WTC11 (cell line): ENCODE data around the gene WSB2. TPM values are rescaled to one million over a fixed set of nuclear protein-coding genes. Genes with fewer than 3 reads are reported as not detected.
A peak's percentile ranks its signal among the peaks of the same experiment; 100 is the strongest.
"Not testable (repeated sequence)": the region's sequence is repeated elsewhere in the genome, so short reads cannot be mapped to it uniquely, and the experiment has no call there.

Experiments used
- ATAC-seq: fragments of 200-7000 bp; cut with Tn5 transposase; 2 replicates; pipeline ENCODE4 v1.10.0; 2021; ENCODE audit warnings: mild to moderate bottlenecking, moderate library complexity
- CTCF ChIA-PET: fragments of 300-600 bp; sonication (Branson Sonifier 250); formaldehyde crosslinking; loops from one replicate; lab custom pipeline; 2021; ENCODE audit warnings: antibody characterized with exemption; lab: Charles Lee
- POLR2A ChIA-PET: fragments of 350-600 bp; sonication (Branson Sonifier 250); formaldehyde crosslinking; loops from one replicate; lab custom pipeline; 2021; ENCODE audit warnings: antibody characterized with exemption; lab: Charles Lee
- DNase-seq: peaks from one replicate; pipeline ENCODE4 v3.0.0; 2021; ENCODE audit warnings: low spot score
- H3K27ac Mint-ChIP-seq: 2 replicates; pipeline ENCODE4 v1.8.0; 2021; ENCODE audit warnings: mixed read lengths
- H3K27me3 Mint-ChIP-seq: 2 replicates; pipeline ENCODE4 v1.8.0; 2021; ENCODE audit warnings: low read depth, mild to moderate bottlenecking, moderate library complexity, mixed read lengths
- H3K36me3 Mint-ChIP-seq: 2 replicates; pipeline ENCODE4 v1.8.0; 2021; ENCODE audit warnings: mixed read lengths
- H3K4me1 Mint-ChIP-seq: 2 replicates; pipeline ENCODE4 v1.8.0; 2022; ENCODE audit warnings: mixed read lengths
- H3K4me3 Mint-ChIP-seq: 2 replicates; pipeline ENCODE4 v1.8.0; 2021; ENCODE audit warnings: mild to moderate bottlenecking, moderate library complexity, mixed read lengths
- H3K9me3 Mint-ChIP-seq: 2 replicates; pipeline ENCODE4 v1.8.0; 2021; ENCODE audit warnings: mixed read lengths
- EMX1 ChIP-seq: fragments of 250-450 bp; sonication (Bioruptor Pico); IDR thresholded peaks from 2 replicates; pipeline ENCODE4 v1.8.0; 2021; ENCODE audit warnings: mild to moderate bottlenecking
- ESRRA ChIP-seq: sonication (generic); formaldehyde crosslinking; IDR thresholded peaks from 2 replicates; pipeline ENCODE4 v1.8.1; 2022; ENCODE audit warnings: mild to moderate bottlenecking, missing genetic modification reagents, borderline replicate concordance
- HMGA2 ChIP-seq: fragments of 250-450 bp; sonication (Bioruptor Pico); IDR thresholded peaks from 2 replicates; pipeline ENCODE4 v1.4.0; 2021; ENCODE audit warnings: mild to moderate bottlenecking, moderate library complexity
- JAZF1 ChIP-seq: fragments of 250-450 bp; sonication (Bioruptor Pico); IDR thresholded peaks from 2 replicates; pipeline ENCODE4 v1.9.0; 2021; ENCODE audit warnings: moderate library complexity, mild to moderate bottlenecking, inconsistent platforms
- JUN ChIP-seq: sonication (generic); formaldehyde crosslinking; IDR thresholded peaks from 2 replicates; pipeline ENCODE4 v1.8.0; 2023; ENCODE audit warnings: mild to moderate bottlenecking, missing genetic modification reagents
- MLX ChIP-seq: sonication (generic); formaldehyde crosslinking; IDR thresholded peaks from 2 replicates; pipeline ENCODE4 v1.8.1; 2023; ENCODE audit warnings: mild to moderate bottlenecking, missing genetic modification reagents, moderate library complexity
- NR2C2 ChIP-seq: sonication (generic); formaldehyde crosslinking; IDR thresholded peaks from 2 replicates; pipeline ENCODE4 v1.8.0; 2022; ENCODE audit warnings: mild to moderate bottlenecking, missing genetic modification reagents
- NR3C1 ChIP-seq: sonication (generic); formaldehyde crosslinking; conservative IDR thresholded peaks from 2 replicates; pipeline ENCODE4 v1.8.1; 2023; ENCODE audit warnings: low read depth, mild to moderate bottlenecking, missing genetic modification reagents
- RELA ChIP-seq: sonication (generic); formaldehyde crosslinking; IDR thresholded peaks from 2 replicates; pipeline ENCODE4 v1.8.1; 2022; ENCODE audit warnings: missing genetic modification reagents, mild to moderate bottlenecking, borderline replicate concordance
- TCF7 ChIP-seq: sonication (generic); formaldehyde crosslinking; IDR thresholded peaks from 2 replicates; pipeline ENCODE4 v1.8.0; 2022; ENCODE audit warnings: mild to moderate bottlenecking, low read depth, missing genetic modification reagents, moderate library complexity
- TEAD1 ChIP-seq: sonication (generic); formaldehyde crosslinking; IDR thresholded peaks from 2 replicates; pipeline ENCODE4 v1.8.0; 2022; ENCODE audit warnings: mild to moderate bottlenecking, missing genetic modification reagents
- USF1 ChIP-seq: sonication (generic); formaldehyde crosslinking; IDR thresholded peaks from 2 replicates; pipeline ENCODE4 v1.8.0; 2022; ENCODE audit warnings: mild to moderate bottlenecking, missing genetic modification reagents
- ZNF121 ChIP-seq: sonication (generic); formaldehyde crosslinking; IDR thresholded peaks from 2 replicates; pipeline ENCODE4 v1.8.0; 2023; ENCODE audit warnings: missing genetic modification reagents
- ZNF263 ChIP-seq: sonication (generic); formaldehyde crosslinking; IDR thresholded peaks from 2 replicates; pipeline ENCODE4 v1.8.1; 2022; ENCODE audit warnings: low read depth, mild to moderate bottlenecking, moderate library complexity, missing genetic modification reagents
- ZNF317 ChIP-seq: sonication (generic); formaldehyde crosslinking; IDR thresholded peaks from 2 replicates; pipeline ENCODE4 v1.8.1; 2023; ENCODE audit warnings: low read depth, mild to moderate bottlenecking, moderate library complexity, missing genetic modification reagents, borderline replicate concordance
- total RNA-seq: library from RNA; stranded (reverse); gene quantifications from 3 replicates; pipeline ENCODE4 v1.2.3, GENCODE V29; 2021
- TF ChIP-seq, protein P1 (sequence below): fragments of 200-600 bp; IDR thresholded peaks from 2 replicates; pipeline ENCODE4 v1.8.0; 2022; ENCODE audit warnings: antibody characterized with exemption
- TF ChIP-seq, protein P2 (sequence below): fragments of 250-450 bp; sonication (Bioruptor Pico); IDR thresholded peaks from 2 replicates; pipeline ENCODE4 v1.9.0; 2021; ENCODE audit warnings: mild to moderate bottlenecking

The WSB2 gene
- total RNA-seq, 1 experiment from 2014 or later = 74.2 TPM

GRCh38 chr12:118023301-118023860 is 37.6 kb downstream of the WSB2 start:
- Mint-ChIP-seq H3K9me3 (no peaks in the 10 kb centered on the region), H3K4me1 (peaks cover 6% of the 10 kb centered on the region), H3K4me3 (no peak overlapping the region)
- no peak for ATAC-seq
- POLR2A ChIA-PET = no interaction called here
- TF ChIP-seq MLX (CRISPR knock-in tag) (no peak), JUN (no peak), HMGA2 (CRISPR knock-in tag) (no peak)
- TF ChIP-seq, all 79 proteins: peak for 0
- Mint-ChIP-seq H3K27ac (no peak overlapping the region), H3K36me3 (peaks cover 81% of the 10 kb centered on the region), H3K27me3 (no peaks in the 10 kb centered on the region)
- no peak for DNase-seq
- CTCF ChIA-PET = no interaction called here

DNA sequence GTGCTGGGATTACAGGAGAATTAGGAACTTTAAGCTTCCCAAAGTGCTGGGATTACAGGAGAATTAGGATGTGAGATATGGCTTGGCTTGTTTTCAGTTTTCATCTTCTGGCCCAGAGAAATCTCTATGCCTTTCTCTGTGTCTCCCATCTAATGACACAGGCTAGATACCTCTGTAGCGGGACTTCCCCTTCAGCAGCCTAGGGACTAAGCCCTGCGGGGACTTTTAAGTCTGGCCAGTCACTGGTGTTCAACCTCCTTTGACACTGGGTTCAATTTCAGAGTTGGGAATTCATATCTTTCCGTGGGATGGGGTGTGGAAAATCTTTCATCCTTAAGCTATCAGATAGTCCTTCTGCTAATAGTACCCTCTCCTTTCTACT is 38.3 kb downstream of the WSB2 start:
- POLR2A ChIA-PET = interaction anchor here (1.0 kb wide), 1 partner anchor 10 kb away, joined by 3 read pairs; no protein-coding TSS in a partner anchor
- H3K9me3 Mint-ChIP-seq = no peaks in the 10 kb centered on the region
- no peak overlapping the region for H3K4me3 Mint-ChIP-seq
- CTCF ChIA-PET = no interaction called here
- peaks cover 81% of the 10 kb centered on the region for H3K36me3 Mint-ChIP-seq
- H3K27ac Mint-ChIP-seq = peak overlapping the region; percentile 74; the same call in 1 of the 2 replicates
- no peak for ATAC-seq
- TF ChIP-seq ZNF317 (CRISPR knock-in tag) (no peak), ESRRA (CRISPR knock-in tag) (no peak), USF1 (CRISPR knock-in tag) (no peak), ZNF263 (CRISPR knock-in tag) (no peak), NR3C1 (CRISPR knock-in tag) (no peak), TCF7 (CRISPR knock-in tag) (no peak), ZNF121 (no peak), NR2C2 (CRISPR knock-in tag) (no peak), EMX1 (CRISPR knock-in tag) (no peak), TEAD1 (CRISPR knock-in tag) (no peak), JAZF1 (CRISPR knock-in tag) (no peak), HMGA2 (CRISPR knock-in tag) (no peak), RELA (CRISPR knock-in tag) (no peak)
- TF ChIP-seq, protein P1, sequence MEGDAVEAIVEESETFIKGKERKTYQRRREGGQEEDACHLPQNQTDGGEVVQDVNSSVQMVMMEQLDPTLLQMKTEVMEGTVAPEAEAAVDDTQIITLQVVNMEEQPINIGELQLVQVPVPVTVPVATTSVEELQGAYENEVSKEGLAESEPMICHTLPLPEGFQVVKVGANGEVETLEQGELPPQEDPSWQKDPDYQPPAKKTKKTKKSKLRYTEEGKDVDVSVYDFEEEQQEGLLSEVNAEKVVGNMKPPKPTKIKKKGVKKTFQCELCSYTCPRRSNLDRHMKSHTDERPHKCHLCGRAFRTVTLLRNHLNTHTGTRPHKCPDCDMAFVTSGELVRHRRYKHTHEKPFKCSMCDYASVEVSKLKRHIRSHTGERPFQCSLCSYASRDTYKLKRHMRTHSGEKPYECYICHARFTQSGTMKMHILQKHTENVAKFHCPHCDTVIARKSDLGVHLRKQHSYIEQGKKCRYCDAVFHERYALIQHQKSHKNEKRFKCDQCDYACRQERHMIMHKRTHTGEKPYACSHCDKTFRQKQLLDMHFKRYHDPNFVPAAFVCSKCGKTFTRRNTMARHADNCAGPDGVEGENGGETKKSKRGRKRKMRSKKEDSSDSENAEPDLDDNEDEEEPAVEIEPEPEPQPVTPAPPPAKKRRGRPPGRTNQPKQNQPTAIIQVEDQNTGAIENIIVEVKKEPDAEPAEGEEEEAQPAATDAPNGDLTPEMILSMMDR = no peak
- TF ChIP-seq, protein P2, sequence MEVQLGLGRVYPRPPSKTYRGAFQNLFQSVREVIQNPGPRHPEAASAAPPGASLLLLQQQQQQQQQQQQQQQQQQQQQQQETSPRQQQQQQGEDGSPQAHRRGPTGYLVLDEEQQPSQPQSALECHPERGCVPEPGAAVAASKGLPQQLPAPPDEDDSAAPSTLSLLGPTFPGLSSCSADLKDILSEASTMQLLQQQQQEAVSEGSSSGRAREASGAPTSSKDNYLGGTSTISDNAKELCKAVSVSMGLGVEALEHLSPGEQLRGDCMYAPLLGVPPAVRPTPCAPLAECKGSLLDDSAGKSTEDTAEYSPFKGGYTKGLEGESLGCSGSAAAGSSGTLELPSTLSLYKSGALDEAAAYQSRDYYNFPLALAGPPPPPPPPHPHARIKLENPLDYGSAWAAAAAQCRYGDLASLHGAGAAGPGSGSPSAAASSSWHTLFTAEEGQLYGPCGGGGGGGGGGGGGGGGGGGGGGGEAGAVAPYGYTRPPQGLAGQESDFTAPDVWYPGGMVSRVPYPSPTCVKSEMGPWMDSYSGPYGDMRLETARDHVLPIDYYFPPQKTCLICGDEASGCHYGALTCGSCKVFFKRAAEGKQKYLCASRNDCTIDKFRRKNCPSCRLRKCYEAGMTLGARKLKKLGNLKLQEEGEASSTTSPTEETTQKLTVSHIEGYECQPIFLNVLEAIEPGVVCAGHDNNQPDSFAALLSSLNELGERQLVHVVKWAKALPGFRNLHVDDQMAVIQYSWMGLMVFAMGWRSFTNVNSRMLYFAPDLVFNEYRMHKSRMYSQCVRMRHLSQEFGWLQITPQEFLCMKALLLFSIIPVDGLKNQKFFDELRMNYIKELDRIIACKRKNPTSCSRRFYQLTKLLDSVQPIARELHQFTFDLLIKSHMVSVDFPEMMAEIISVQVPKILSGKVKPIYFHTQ = no peak
- TF ChIP-seq, all 79 proteins: peak for 0
- DNase-seq = no peak
- Mint-ChIP-seq H3K4me1 (peaks cover 10% of the 10 kb centered on the region), H3K27me3 (no peaks in the 10 kb centered on the region)

GRCh38 chr12:118022097-118022727 is 38.8 kb downstream of the WSB2 start:
- CTCF ChIA-PET = interaction anchor here (0.6 to 2.0 kb wide), 2 partner anchors 116 to 147 kb away, joined by 5 to 6 read pairs; no protein-coding TSS in a partner anchor
- H3K9me3 Mint-ChIP-seq, H3K4me3 Mint-ChIP-seq, H3K27me3 Mint-ChIP-seq, DNase-seq, ATAC-seq: not testable (repeated sequence)
- peaks cover 14% of the 10 kb centered on the region for H3K4me1 Mint-ChIP-seq
- POLR2A ChIA-PET = interaction anchor here (1.0 kb wide), 1 partner anchor 11 kb away, joined by 3 read pairs; no protein-coding TSS in a partner anchor
- peak overlapping the region; percentile 83; the same call in 1 of the 2 replicates for H3K27ac Mint-ChIP-seq
- H3K36me3 Mint-ChIP-seq = peaks cover 77% of the 10 kb centered on the region
